Measurements from ENCODE around the gene DNAH3. TPM values are rescaled to one million over a fixed set of nuclear protein-coding genes. Genes with fewer than 3 reads are reported as not detected.

DNAH3 gene
- total and polyA plus RNA-seq, 2 of the 13 experiments (the other 11 are each of a cell fraction or from before 2014, with no cell fraction given) = 0.07 to 0.08 TPM

DNA sequence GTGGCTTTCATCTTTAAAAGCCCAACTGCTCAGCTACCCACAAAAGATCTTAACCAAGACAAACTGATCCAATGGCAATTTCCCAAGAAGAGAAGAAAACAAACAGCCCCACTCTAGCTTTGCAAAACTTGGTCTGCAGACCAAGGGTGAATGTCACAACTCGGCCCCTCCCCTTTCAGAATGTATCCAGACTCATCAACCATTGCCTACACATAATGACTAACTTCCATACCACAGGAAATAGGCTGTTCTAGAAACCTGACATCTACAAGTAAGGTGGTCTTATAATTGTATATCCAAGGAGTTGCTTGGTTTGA is 266.4 kb downstream of the DNAH3 start:
- ATAC-seq (peak; percentile 71), FAIRE-seq (peak; percentile 62), DNase-seq (ENCODE audit: low spot score) (peak; percentile 56)
- Histone ChIP-seq H3K27ac (ENCODE audit: extremely low read length, insufficient read depth, low read length) (no peak overlapping the region), H3K9me3 (ENCODE audit: low read length) (no peaks in the 10 kb centered on the region), H3K4me1 (ENCODE audit: insufficient read depth, low read length) (peaks cover 78% of the 10 kb centered on the region), H2AFZ (ENCODE audit: low read length) (no peak overlapping the region), H3K4me2 (ENCODE audit: low read depth, low read length) (no peak overlapping the region), H3K9ac (ENCODE audit: insufficient read depth, low read depth, low read length) (no peak overlapping the region), H3K79me2 (ENCODE audit: insufficient read depth, low read length) (peaks cover 81% of the 10 kb centered on the region), H4K20me1 (ENCODE audit: insufficient read depth, low read length) (0 out of 2 replicates have a peak, but pooled peaks cover 8% of the 10 kb centered on the region), H3K4me3 (replicated peaks in 1 of 3; ENCODE audit: insufficient read depth in 1 of 3, low read depth in 2 of 3, low read length in 3 of 3) (no peak overlapping the region), H3K27me3 (ENCODE audit: control insufficient read depth in 1 of 2, insufficient read depth in 2 of 2, low read length in 2 of 2) (no peaks in the 10 kb centered on the region), H3K36me3 (replicated peaks in 1 of 2; ENCODE audit: control insufficient read depth in 1 of 2, insufficient read depth in 2 of 2, low read length in 2 of 2) (no peaks in the 10 kb centered on the region)
- ChIA-PET POLR2A (interaction anchor here (1.4 kb wide), 2 partner anchors 10 to 15 kb away, joined by 10 to 12 read pairs; partner anchors contain the start of genes DCUN1D3 and LYRM1), CTCF (ENCODE audit: low intra/inter-chr PET ratio, low total read pairs) (no interaction called here)
- intact Hi-C loops (cut with micrococcal nuclease; ENCODE audit: unreplicated experiment) = no loop called here
- in situ Hi-C loops (cut with HindIII; ENCODE audit: extremely low pct_ligation_motif_present, low pct_unique_long_range_greater_than_20kb) = no loop called here
- WGBS (ENCODE audit: low lambda C conversion rate) = 16% methylated on average over 1 of the region's 1 CpG
- no TSS peak for BruUV-seq (replicated peaks)
- TF ChIP-seq ZNF337 (CRISPR knock-in tag; IDR thresholded peaks at IDR 0.05; ENCODE audit: borderline replicate concordance, low read depth) (0 out of 2 replicates have a peak, but pooled peaks have one; percentile 6), ZMYM4 (CRISPR knock-in tag; IDR thresholded peaks at IDR 0.05) (0 out of 2 replicates have a peak, but pooled peaks have one; percentile 20), GABPA (IDR thresholded peaks at IDR 0.05; ENCODE audit: low read depth, low read length) (no peak), GABPA (CRISPR knock-in tag; IDR thresholded peaks at IDR 0.05; ENCODE audit: low read depth) (no peak), FOXC1 (CRISPR knock-in tag; IDR thresholded peaks at IDR 0.05; ENCODE audit: borderline replicate concordance) (no peak), ZNF644 (CRISPR knock-in tag; IDR thresholded peaks at IDR 0.05; ENCODE audit: low read depth) (peak; percentile 77; the same call in 1 of the 2 replicates), GTF3A (CRISPR knock-in tag; conservative IDR thresholded peaks at IDR 0.05) (no peak), FOSL2 (CRISPR knock-in tag; IDR thresholded peaks at IDR 0.05) (0 out of 2 replicates have a peak, but pooled peaks have one; percentile 31), ARNT (IDR thresholded peaks at IDR 0.05) (no peak), KMT2B (CRISPR knock-in tag; IDR thresholded peaks at IDR 0.05) (no peak), HNRNPK (IDR thresholded peaks at IDR 0.05; ENCODE audit: low read depth, low read length, poor library complexity, severe bottlenecking) (no peak), GATAD2A (CRISPR knock-in tag; IDR thresholded peaks at IDR 0.05) (peak; percentile 48; the same call in 1 of the 2 replicates), SAP130 (CRISPR knock-in tag; IDR thresholded peaks at IDR 0.05; ENCODE audit: low read depth) (0 out of 2 replicates have a peak, but pooled peaks have one; percentile 13), RBM39 (IDR thresholded peaks at IDR 0.05; ENCODE audit: low read depth, low read length, poor library complexity, severe bottlenecking) (no peak), RARG (CRISPR knock-in tag; IDR thresholded peaks at IDR 0.05; ENCODE audit: low read depth) (no peak)
- TF ChIP-seq, protein P1, sequence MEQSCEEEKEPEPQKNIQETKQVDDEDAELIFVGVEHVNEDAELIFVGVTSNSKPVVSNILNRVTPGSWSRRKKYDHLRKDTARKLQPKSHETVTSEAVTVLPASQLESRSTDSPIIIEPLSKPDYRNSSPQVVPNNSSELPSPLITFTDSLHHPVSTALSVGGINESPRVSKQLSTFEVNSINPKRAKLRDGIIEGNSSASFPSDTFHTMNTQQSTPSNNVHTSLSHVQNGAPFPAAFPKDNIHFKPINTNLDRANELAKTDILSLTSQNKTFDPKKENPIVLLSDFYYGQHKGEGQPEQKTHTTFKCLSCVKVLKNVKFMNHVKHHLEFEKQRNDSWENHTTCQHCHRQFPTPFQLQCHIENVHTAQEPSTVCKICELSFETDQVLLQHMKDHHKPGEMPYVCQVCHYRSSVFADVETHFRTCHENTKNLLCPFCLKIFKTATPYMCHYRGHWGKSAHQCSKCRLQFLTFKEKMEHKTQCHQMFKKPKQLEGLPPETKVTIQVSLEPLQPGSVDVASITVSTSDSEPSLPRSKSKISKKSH (CRISPR knock-in tag; IDR thresholded peaks at IDR 0.05; ENCODE audit: borderline replicate concordance) = no peak
- TF ChIP-seq, protein P2, sequence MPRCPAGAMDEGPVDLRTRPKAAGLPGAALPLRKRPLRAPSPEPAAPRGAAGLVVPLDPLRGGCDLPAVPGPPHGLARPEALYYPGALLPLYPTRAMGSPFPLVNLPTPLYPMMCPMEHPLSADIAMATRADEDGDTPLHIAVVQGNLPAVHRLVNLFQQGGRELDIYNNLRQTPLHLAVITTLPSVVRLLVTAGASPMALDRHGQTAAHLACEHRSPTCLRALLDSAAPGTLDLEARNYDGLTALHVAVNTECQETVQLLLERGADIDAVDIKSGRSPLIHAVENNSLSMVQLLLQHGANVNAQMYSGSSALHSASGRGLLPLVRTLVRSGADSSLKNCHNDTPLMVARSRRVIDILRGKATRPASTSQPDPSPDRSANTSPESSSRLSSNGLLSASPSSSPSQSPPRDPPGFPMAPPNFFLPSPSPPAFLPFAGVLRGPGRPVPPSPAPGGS (CRISPR knock-in tag; IDR thresholded peaks at IDR 0.05) = no peak
- TF ChIP-seq, protein P3, sequence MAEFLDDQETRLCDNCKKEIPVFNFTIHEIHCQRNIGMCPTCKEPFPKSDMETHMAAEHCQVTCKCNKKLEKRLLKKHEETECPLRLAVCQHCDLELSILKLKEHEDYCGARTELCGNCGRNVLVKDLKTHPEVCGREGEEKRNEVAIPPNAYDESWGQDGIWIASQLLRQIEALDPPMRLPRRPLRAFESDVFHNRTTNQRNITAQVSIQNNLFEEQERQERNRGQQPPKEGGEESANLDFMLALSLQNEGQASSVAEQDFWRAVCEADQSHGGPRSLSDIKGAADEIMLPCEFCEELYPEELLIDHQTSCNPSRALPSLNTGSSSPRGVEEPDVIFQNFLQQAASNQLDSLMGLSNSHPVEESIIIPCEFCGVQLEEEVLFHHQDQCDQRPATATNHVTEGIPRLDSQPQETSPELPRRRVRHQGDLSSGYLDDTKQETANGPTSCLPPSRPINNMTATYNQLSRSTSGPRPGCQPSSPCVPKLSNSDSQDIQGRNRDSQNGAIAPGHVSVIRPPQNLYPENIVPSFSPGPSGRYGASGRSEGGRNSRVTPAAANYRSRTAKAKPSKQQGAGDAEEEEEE (CRISPR knock-in tag; IDR thresholded peaks at IDR 0.05; ENCODE audit: borderline replicate concordance) = no peak
- TF ChIP-seq, protein P4, sequence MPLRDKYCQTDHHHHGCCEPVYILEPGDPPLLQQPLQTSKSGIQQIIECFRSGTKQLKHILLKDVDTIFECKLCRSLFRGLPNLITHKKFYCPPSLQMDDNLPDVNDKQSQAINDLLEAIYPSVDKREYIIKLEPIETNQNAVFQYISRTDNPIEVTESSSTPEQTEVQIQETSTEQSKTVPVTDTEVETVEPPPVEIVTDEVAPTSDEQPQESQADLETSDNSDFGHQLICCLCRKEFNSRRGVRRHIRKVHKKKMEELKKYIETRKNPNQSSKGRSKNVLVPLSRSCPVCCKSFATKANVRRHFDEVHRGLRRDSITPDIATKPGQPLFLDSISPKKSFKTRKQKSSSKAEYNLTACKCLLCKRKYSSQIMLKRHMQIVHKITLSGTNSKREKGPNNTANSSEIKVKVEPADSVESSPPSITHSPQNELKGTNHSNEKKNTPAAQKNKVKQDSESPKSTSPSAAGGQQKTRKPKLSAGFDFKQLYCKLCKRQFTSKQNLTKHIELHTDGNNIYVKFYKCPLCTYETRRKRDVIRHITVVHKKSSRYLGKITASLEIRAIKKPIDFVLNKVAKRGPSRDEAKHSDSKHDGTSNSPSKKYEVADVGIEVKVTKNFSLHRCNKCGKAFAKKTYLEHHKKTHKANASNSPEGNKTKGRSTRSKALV (CRISPR knock-in tag; IDR thresholded peaks at IDR 0.05) = no peak

All from HepG2 (cell line).